Epithelial cell of esophagus (primary cell): ENCODE results near the gene AKAP6.

Experiments used
- DNase-seq: peaks from one replicate; pipeline ENCODE4 v3.0.0; 2010; ENCODE audit warnings: low read depth
- H3K4me3 ChIP-seq: 2 replicates; pipeline ENCODE4 v1.5.1; 2011; ENCODE audit warnings: mild to moderate bottlenecking, low read length, control low read depth
- TF ChIP-seq, protein P1 (sequence below): IDR thresholded peaks from 2 replicates; pipeline ENCODE4 v1.5.1; 2011; ENCODE audit warnings: low read depth, mild to moderate bottlenecking, low read length, control low read depth, inconsistent platforms; ENCODE audit not compliant: insufficient read depth; ENCODE audit errors: missing control alignments

The AKAP6 gene

DNA sequence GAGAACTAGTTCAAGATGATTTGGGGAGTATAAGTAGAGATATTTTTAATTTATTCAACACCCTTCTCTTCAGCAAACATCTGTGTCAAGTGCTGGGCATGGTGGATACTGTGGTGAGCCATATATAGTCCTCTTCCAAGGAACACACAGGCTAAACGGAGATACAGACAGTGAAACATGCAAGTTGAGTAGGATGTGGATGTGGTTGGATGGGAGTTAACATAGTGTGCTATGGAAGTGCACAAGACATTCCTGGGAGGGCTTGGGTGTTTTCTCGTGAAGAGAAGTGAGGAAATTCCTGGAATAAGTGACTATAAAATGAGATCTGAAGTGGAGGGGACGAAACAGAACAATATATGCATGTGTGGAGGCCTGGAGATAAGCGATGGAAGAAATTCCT is 428.5 kb downstream of the AKAP6 start:
- TF ChIP-seq, protein P1, sequence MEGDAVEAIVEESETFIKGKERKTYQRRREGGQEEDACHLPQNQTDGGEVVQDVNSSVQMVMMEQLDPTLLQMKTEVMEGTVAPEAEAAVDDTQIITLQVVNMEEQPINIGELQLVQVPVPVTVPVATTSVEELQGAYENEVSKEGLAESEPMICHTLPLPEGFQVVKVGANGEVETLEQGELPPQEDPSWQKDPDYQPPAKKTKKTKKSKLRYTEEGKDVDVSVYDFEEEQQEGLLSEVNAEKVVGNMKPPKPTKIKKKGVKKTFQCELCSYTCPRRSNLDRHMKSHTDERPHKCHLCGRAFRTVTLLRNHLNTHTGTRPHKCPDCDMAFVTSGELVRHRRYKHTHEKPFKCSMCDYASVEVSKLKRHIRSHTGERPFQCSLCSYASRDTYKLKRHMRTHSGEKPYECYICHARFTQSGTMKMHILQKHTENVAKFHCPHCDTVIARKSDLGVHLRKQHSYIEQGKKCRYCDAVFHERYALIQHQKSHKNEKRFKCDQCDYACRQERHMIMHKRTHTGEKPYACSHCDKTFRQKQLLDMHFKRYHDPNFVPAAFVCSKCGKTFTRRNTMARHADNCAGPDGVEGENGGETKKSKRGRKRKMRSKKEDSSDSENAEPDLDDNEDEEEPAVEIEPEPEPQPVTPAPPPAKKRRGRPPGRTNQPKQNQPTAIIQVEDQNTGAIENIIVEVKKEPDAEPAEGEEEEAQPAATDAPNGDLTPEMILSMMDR = no peak
- no peak for DNase-seq
- H3K4me3 ChIP-seq = no peak overlapping the region

DNA sequence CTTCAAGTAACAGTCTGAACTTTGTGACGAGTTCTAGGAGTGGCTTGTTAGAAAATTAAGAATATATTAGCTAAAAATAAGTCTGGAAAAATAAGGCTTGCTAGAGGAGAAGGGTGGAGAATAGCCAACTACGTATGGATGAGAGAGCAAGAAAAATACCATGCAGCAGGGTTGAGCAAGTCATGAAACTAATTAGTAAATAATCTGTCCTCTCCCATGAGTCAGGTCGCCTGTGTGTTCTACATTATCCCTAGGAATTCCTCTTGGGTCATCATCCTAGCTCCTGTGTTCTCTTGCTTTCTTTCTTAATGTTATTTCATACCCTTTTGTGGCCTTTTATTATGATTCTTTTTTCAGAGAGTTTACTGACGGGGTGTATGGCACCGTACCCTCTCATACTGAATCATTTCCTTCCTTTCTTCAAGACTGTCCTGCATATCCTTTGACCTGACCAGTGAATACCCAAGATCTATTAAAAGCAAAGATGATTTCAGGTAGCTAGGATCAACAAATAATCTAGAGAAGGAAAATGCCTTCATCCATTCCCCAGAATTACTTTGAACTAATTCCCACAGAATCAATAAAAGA is 432.4 kb downstream of the AKAP6 start:
- peak; percentile 34 for DNase-seq
- TF ChIP-seq, protein P1 = no peak
- no peak overlapping the region for H3K4me3 ChIP-seq

DNA sequence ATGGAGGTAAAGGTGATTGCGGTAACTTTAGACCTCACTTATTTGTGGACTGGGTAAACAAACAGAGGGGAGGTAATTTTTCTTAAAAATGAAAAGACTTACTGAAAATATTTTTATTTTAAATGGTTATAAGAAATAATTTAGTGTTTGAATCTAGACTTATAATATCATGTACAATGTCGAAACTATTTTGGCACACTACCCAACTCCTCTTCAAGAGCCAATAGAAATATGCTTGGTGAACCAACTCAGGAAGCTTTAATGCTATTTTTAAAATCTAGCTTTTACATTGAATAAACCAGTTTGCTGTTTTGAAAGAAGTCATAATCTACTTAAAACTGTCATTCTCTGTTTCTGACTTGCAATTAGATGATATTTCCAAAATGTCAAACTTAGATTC is 433.8 kb downstream of the AKAP6 start:
- no peak for DNase-seq
- TF ChIP-seq, protein P1 = no peak
- no peak overlapping the region for H3K4me3 ChIP-seq

DNA sequence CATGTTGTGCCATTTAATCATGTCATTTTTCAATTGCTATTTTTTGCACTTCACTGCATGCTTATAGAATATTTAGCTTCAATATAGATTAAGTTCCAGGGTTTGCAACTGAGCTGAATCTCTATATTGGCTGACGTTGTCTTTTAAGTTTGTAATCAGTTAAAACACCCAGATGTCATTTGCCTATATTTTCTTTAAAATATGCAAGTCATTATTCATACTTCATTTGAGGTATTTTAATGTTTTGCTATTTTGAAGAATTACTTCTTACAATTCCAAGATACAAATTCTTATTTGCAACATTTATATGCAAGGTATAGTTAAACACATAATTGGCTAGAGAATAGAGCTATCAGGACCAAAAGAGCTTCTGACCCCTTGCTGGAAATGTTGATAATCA is 434.6 kb downstream of the AKAP6 start:
- no peak overlapping the region for H3K4me3 ChIP-seq
- no peak for DNase-seq
- TF ChIP-seq, protein P1 = no peak

DNA sequence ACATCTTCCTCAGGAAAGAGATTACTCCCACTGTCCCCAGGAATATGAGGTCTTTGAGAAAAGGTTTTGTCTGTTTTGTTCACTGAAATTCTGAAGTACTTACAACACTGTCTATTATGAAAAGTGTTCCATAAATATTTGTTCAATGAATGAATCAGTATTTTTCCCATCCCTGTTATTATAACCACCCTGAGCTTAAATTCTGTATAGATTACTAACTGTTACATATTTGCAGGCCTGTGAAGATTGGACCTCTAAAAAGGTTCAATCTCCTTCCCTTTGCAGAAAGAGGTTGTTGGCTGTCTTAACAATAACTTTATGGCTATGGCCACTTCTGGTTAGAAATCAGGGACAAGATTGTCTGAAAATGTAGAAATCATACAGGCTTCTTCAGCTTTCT is 435.0 kb downstream of the AKAP6 start:
- TF ChIP-seq, protein P1 = no peak
- DNase-seq = no peak

DNA sequence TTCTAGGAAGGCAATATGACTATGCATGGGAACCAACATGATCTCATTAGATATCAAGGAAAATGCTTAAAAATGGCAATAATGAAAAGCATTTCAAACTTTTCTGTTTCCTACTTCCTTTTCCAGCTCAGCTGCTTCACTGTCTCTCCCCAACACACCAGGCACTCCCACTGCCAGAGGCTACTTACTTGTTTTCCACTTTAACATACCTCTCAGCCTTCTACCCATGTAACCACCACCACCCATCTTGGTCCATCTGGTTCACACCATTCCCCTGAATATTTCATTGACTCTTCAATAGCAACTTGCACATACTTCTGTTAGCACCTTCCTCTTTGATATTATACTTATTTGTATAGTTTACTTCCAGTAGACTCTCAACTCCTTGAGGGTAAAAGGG is 441.3 kb downstream of the AKAP6 start:
- DNase-seq = no peak
- no peak overlapping the region for H3K4me3 ChIP-seq
- TF ChIP-seq, protein P1 = no peak

More for the DNA sequence above, 435.0 kb downstream of the AKAP6 start:
- H3K4me3 ChIP-seq = no peak overlapping the region

DNA sequence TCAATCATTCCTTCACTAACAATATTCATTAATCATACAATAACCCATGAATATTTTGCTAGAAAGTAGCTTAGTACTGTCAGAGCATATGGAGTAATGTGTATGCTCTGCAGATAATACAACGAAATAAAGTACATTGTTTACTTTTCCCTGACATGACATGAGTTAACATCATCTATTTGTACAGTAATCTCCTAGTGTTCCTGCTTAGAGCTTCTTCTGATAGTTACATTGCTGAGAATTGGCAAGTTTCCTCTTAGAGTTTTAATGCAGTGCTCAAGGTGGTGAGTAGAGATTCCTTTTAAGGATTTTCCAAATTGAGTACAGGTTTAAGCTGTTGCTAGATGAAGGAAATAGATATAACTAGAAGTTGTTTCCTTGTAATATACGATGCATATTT is 445.1 kb downstream of the AKAP6 start:
- DNase-seq = no peak
- H3K4me3 ChIP-seq = no peak overlapping the region
- TF ChIP-seq, protein P1 = no peak
